Prostate gland (tissue), 2 donors: ENCODE results near the gene CCDC146.
"Not testable (repeated sequence)": the region's sequence is repeated elsewhere in the genome, so short reads cannot be mapped to it uniquely, and the experiment has no call there.

ENCODE experiments used
- POLR2A ChIP-seq: fragments of 450-650 bp; IDR thresholded peaks from one replicate; pipeline ENCODE4 v1.6.1; 2016; ENCODE audit warnings: antibody characterized with exemption, mild to moderate bottlenecking
- POLR2AphosphoS5 ChIP-seq: sonication (generic); formaldehyde crosslinking; IDR thresholded peaks from one replicate; pipeline ENCODE4 v1.6.1; 2017; ENCODE audit warnings: antibody characterized with exemption
- TF ChIP-seq, protein P1 (sequence below), 4 experiments: fragments of 200-600 bp in 2 of 4; fragments of 450-650 bp in 2 of 4; sonication (generic) in 2 of 4; IDR thresholded peaks; 1 replicate in 3 of 4; 2 replicates in 1 of 4; pipeline ENCODE4 v1.5.1; 2016 to 2019; ENCODE audit warnings: antibody characterized with exemption in 4 of 4, mild to moderate bottlenecking in 2 of 4, moderate library complexity in 2 of 4

DNA sequence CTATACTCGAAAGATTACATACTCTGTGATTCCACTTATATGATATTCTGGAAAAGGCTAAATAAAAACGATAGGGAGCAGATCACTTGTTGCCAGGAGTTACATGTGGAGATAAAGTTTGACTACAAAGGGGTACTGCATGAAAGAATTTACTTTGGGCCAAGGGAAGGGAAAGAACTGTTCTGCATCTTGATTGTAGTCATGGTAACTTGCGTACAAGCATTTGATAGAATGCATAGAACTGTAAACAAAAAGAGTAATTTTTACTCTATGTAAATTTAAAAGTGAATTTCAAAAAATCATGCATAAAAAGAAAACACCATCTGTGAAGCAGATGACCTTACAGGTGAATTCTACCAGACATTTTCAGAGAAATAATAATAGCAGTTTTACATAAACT, 9.4 kb downstream of the CCDC146 start:
- TF ChIP-seq POLR2AphosphoS5, POLR2A: not testable (repeated sequence)
- TF ChIP-seq, protein P1, sequence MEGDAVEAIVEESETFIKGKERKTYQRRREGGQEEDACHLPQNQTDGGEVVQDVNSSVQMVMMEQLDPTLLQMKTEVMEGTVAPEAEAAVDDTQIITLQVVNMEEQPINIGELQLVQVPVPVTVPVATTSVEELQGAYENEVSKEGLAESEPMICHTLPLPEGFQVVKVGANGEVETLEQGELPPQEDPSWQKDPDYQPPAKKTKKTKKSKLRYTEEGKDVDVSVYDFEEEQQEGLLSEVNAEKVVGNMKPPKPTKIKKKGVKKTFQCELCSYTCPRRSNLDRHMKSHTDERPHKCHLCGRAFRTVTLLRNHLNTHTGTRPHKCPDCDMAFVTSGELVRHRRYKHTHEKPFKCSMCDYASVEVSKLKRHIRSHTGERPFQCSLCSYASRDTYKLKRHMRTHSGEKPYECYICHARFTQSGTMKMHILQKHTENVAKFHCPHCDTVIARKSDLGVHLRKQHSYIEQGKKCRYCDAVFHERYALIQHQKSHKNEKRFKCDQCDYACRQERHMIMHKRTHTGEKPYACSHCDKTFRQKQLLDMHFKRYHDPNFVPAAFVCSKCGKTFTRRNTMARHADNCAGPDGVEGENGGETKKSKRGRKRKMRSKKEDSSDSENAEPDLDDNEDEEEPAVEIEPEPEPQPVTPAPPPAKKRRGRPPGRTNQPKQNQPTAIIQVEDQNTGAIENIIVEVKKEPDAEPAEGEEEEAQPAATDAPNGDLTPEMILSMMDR (IDR thresholded peaks at IDR 0.05), result not testable (repeated sequence)
